NOMO-1 treated with DMSO at 0.1 percent for 48 hours (cell line): Measurements from ENCODE around the gene MCM6.
A peak's percentile ranks its signal among the peaks of the same experiment; 100 is the strongest.
"Not testable (repeated sequence)": the region's sequence is repeated elsewhere in the genome, so short reads cannot be mapped to it uniquely, and the experiment has no call there.

Experiments used
- DNase-seq: peaks from one replicate; lab custom pipeline; 2025; ENCODE audit not compliant: unreplicated experiment; lab: John Stamatoyannopoulos, UW

MCM6 gene

GRCh38 chr2:135876066-135876711 is at the start of gene MCM6:
Gene MCM6, minus strand, starts transcription at chr2:135876443. Its CDS starts 78 bp downstream, at chr2:135876365.
- peak; percentile 97 for DNase-seq

- DNase-seq, result no peak
Measured at GRCh38 chr2:135925571-135925970, 49.3 kb upstream of the MCM6 start.

GRCh38 chr2:135916207-135916606 is 40.0 kb upstream of the MCM6 start:
- DNase-seq, result peak; percentile 68

GRCh38 chr2:135914485-135914884 is 38.2 kb upstream of the MCM6 start:
- peak; percentile 47 for DNase-seq

GRCh38 chr2:135913727-135914365 is 37.6 kb upstream of the MCM6 start:
- peak; percentile 66 for DNase-seq

GRCh38 chr2:135909976-135910375 is 33.7 kb upstream of the MCM6 start:
- no peak for DNase-seq

- no peak for DNase-seq
Measured at GRCh38 chr2:135905679-135906078, 29.4 kb upstream of the MCM6 start.

- no peak for DNase-seq
Measured at GRCh38 chr2:135904341-135904989, 28.2 kb upstream of the MCM6 start.

- no peak for DNase-seq
Measured at GRCh38 chr2:135903650-135904049, 27.4 kb upstream of the MCM6 start.

- DNase-seq, result no peak
Measured at GRCh38 chr2:135899567-135899966, 23.3 kb upstream of the MCM6 start.

- no peak for DNase-seq
Measured at GRCh38 chr2:135898234-135898786, 22.1 kb upstream of the MCM6 start.

GRCh38 chr2:135894930-135895329 is 18.7 kb upstream of the MCM6 start:
- DNase-seq, result no peak

GRCh38 chr2:135893374-135893794 is 17.1 kb upstream of the MCM6 start:
- peak; percentile 74 for DNase-seq

- DNase-seq, result peak; percentile 85
Measured at GRCh38 chr2:135890835-135891234, 14.6 kb upstream of the MCM6 start.

GRCh38 chr2:135890149-135890548 is 13.9 kb upstream of the MCM6 start:
- no peak for DNase-seq

GRCh38 chr2:135888587-135888986 is 12.3 kb upstream of the MCM6 start:
- not testable (repeated sequence) for DNase-seq

- DNase-seq, result no peak
Measured at GRCh38 chr2:135885709-135886108, 9.5 kb upstream of the MCM6 start.

GRCh38 chr2:135882415-135882814 is 6.2 kb upstream of the MCM6 start:
- no peak for DNase-seq

- not testable (repeated sequence) for DNase-seq
Measured at GRCh38 chr2:135876770-135877169, 527 bp upstream of the MCM6 start.

- DNase-seq, result peak; percentile 46
Measured at GRCh38 chr2:135875491-135876065, 665 bp downstream of the MCM6 start.

- DNase-seq, result no peak
Measured at GRCh38 chr2:135874777-135875365, 1.4 kb downstream of the MCM6 start.
